Thymus (tissue), 11 donors: Measurements from ENCODE around the gene HIP1. TPM values are rescaled to one million over a fixed set of nuclear protein-coding genes. Genes with fewer than 3 reads are reported as not detected.

ENCODE experiments used
- DNase-seq, 9 donors: peaks; one replicate each; pipeline ENCODE4 v3.0.0-alpha.2; 2013; ENCODE audit warnings: low spot score in 9 of 9, low read depth in 6 of 9, missing footprints in 1 of 9
- H3K27ac ChIP-seq, 2 donors: one replicate each; pipeline ENCODE4 v1.5.1; 2013; ENCODE audit warnings: control low read depth in 1 of 2, low read depth in 1 of 2, low read length in 1 of 2, mild to moderate bottlenecking in 1 of 2, moderate library complexity in 1 of 2
- H3K27me3 ChIP-seq, 2 donors: one replicate each; pipeline ENCODE4 v1.5.1; 2013; ENCODE audit warnings: low read length in 1 of 2; ENCODE audit not compliant: control insufficient read depth in 2 of 2, insufficient read depth in 1 of 2
- H3K36me3 ChIP-seq, 2 donors: one replicate each; pipeline ENCODE4 v1.5.1; 2013; ENCODE audit warnings: low read length in 1 of 2, mild to moderate bottlenecking in 1 of 2, moderate library complexity in 1 of 2; ENCODE audit not compliant: control insufficient read depth in 2 of 2, insufficient read depth in 2 of 2
- H3K4me1 ChIP-seq, 2 donors: one replicate each; pipeline ENCODE4 v1.5.1; 2013; ENCODE audit warnings: low read length in 2 of 2; ENCODE audit not compliant: control insufficient read depth in 2 of 2, insufficient read depth in 2 of 2
- H3K4me3 ChIP-seq, 2 donors: one replicate each; pipeline ENCODE4 v1.5.1; 2013; ENCODE audit warnings: low read length in 2 of 2, control low read depth in 1 of 2, mild to moderate bottlenecking in 1 of 2
- H3K9me3 ChIP-seq, 2 donors: one replicate each; pipeline ENCODE4 v1.5.1; 2013; ENCODE audit warnings: low read length in 1 of 2, mild to moderate bottlenecking in 1 of 2; ENCODE audit not compliant: control insufficient read depth in 2 of 2, insufficient read depth in 1 of 2
- WGBS: extraction: QIAGEN DNeasy Blood & Tissue Kit; methylation state at CpG from one replicate; pipeline ENCODE4 v1.1.7; 2013; 5-methylcytosine and 5-hydroxymethylcytosine counted together
- polyA plus RNA-seq: library from polyadenylated mRNA; stranded (reverse); fragments of 200-250 nt; gene quantifications from one replicate; pipeline ENCODE4 v1.2.3, GENCODE V29; 2013
- total RNA-seq: library from RNA; stranded (reverse); fragments of 120-200 nt; gene quantifications from one replicate; pipeline ENCODE4 v1.2.4, GENCODE V29; 2013
- donor health status: healthy.

The HIP1 gene
- total and polyA plus RNA-seq, 2 donors: 3.3 to 3.5 TPM

DNA sequence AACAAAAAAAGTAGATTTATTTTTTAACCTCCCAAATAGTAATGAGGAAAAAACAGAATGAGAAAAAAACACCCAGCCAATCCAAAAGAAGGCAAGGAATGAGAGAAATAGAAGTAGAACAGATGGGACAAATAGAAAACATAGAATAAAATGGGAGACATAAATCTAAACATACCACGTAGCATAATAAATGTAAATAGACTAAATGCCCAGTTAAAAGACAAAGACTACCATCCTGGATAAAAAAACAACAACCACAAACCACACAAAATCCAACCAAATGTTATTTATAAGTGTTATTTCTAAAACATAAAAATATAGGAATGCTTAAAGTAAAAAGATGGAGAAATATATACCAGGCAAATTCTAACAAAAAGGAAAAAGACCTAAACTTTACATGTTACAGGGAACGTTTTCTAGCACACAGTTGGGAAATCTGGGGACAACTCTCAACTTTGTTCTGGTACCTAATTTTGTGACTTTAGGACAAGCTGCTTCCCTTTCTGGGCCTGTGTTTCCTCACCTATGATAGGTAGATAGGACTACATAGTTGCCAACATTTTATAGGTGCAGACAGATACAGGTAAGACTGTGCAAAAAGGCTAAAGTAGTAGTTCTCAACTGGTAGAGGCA, 148.3 kb downstream of the HIP1 start:
- Histone ChIP-seq H3K27me3 (no peaks in the 10 kb centered on the region), H3K9me3 (no peaks in the 10 kb centered on the region), H3K4me1 (no peaks in the 10 kb centered on the region), H3K4me3 (no peak overlapping the region), H3K27ac (no peak overlapping the region), H3K36me3 (no peaks in the 10 kb centered on the region)
- 98% methylated on average over 2 of the region's 2 CpGs for WGBS
- DNase-seq: no peak

DNA sequence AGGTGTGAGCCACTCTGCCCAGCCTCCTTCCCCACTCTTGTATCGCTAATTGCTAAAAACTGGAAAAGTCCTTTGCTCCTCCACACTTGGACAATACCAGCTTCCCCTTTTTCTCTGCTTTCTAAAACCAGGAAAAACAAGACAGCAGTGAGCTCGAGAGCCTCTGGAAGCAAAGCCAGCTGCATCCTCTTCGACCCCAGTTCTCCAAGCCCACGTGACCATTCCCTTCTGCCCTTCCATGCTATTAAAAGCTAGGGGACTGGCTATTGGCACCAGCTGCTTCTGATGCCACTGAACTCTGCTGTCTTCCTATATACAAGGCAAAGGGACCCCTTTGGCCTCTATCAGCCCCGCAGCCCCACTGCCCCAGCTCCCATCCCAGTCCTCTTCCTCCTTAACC, 154.4 kb downstream of the HIP1 start:
- Histone ChIP-seq H3K27me3 (no peaks in the 10 kb centered on the region), H3K9me3 (no peaks in the 10 kb centered on the region), H3K4me1 (no peaks in the 10 kb centered on the region), H3K36me3 (no peaks in the 10 kb centered on the region), H3K27ac (no peak overlapping the region), H3K4me3 (no peak overlapping the region)
- WGBS: 86% methylated on average over 5 of the region's 5 CpGs
- DNase-seq: no peak

DNA sequence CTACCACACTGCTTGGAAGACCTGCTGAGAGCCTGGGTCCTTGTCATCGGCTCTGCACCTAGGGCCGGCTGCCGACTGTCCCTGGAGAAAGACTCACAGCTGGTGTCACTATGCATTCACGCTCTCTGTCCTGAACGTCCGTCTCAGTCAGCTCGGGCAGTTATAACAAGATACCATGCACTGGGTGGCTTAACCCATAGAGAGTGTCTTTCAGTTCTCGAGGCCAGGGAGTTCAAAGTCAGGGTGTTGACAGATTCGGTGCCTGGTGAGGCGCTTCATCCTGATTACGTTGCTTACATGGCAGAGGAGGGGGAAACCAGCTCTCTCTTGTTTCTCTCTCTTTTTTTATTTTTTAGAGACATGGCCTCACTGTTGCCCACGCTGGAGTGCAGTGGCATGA, 155.5 kb downstream of the HIP1 start:
- no peak for DNase-seq
- Histone ChIP-seq H3K27me3 (no peaks in the 10 kb centered on the region), H3K9me3 (no peaks in the 10 kb centered on the region), H3K4me1 (no peaks in the 10 kb centered on the region), H3K4me3 (no peak overlapping the region), H3K36me3 (no peaks in the 10 kb centered on the region), H3K27ac (no peak overlapping the region)
- WGBS: 96% methylated on average over 12 of the region's 12 CpGs

GRCh38 chr7:75579899-75580298, 158.8 kb downstream of the HIP1 start:
- WGBS: 95% methylated on average over 6 of the region's 6 CpGs
- DNase-seq: no peak
- no peak overlapping the region for H3K4me3 ChIP-seq
- H3K4me1 ChIP-seq: no peaks in the 10 kb centered on the region
- H3K27ac ChIP-seq: no peak overlapping the region
- H3K9me3 ChIP-seq: no peaks in the 10 kb centered on the region
- H3K27me3 ChIP-seq: no peaks in the 10 kb centered on the region
- no peaks in the 10 kb centered on the region for H3K36me3 ChIP-seq

- no peaks in the 10 kb centered on the region for H3K36me3 ChIP-seq
- WGBS: 98% methylated on average over 7 of the region's 7 CpGs
Observed at GRCh38 chr7:75578081-75578480, 160.7 kb downstream of the HIP1 start.

GRCh38 chr7:75575488-75576121, 163.1 kb downstream of the HIP1 start:
- H3K36me3 ChIP-seq: no peaks in the 10 kb centered on the region
- H3K4me1 ChIP-seq: no peaks in the 10 kb centered on the region
- 94% methylated on average over 13 of the region's 13 CpGs for WGBS
- no peaks in the 10 kb centered on the region for H3K27me3 ChIP-seq
- no peak overlapping the region for H3K27ac ChIP-seq
- DNase-seq: no peak
- H3K4me3 ChIP-seq: no peak overlapping the region
- H3K9me3 ChIP-seq: no peaks in the 10 kb centered on the region

More at GRCh38 chr7:75578081-75578480, 160.7 kb downstream of the HIP1 start:
- DNase-seq: no peak
- Histone ChIP-seq H3K4me1 (no peaks in the 10 kb centered on the region), H3K4me3 (no peak overlapping the region), H3K27ac (no peak overlapping the region), H3K27me3 (no peaks in the 10 kb centered on the region), H3K9me3 (no peaks in the 10 kb centered on the region)

- no peak for DNase-seq
- no peak overlapping the region for H3K27ac ChIP-seq
- no peaks in the 10 kb centered on the region for H3K27me3 ChIP-seq
- no peaks in the 10 kb centered on the region for H3K36me3 ChIP-seq
- no peaks in the 10 kb centered on the region for H3K4me1 ChIP-seq
- H3K9me3 ChIP-seq: no peaks in the 10 kb centered on the region
- 95% methylated on average over 14 of the region's 14 CpGs for WGBS
- no peak overlapping the region for H3K4me3 ChIP-seq
Observed at GRCh38 chr7:75573477-75574019, 165.2 kb downstream of the HIP1 start.

GRCh38 chr7:75572814-75573213, 165.9 kb downstream of the HIP1 start:
- no peaks in the 10 kb centered on the region for H3K4me1 ChIP-seq
- no peaks in the 10 kb centered on the region for H3K27me3 ChIP-seq
- no peaks in the 10 kb centered on the region for H3K9me3 ChIP-seq
- DNase-seq: no peak
- H3K36me3 ChIP-seq: no peaks in the 10 kb centered on the region
- WGBS: 96% methylated on average over 11 of the region's 11 CpGs
- H3K4me3 ChIP-seq: no peak overlapping the region
- H3K27ac ChIP-seq: no peak overlapping the region

DNA sequence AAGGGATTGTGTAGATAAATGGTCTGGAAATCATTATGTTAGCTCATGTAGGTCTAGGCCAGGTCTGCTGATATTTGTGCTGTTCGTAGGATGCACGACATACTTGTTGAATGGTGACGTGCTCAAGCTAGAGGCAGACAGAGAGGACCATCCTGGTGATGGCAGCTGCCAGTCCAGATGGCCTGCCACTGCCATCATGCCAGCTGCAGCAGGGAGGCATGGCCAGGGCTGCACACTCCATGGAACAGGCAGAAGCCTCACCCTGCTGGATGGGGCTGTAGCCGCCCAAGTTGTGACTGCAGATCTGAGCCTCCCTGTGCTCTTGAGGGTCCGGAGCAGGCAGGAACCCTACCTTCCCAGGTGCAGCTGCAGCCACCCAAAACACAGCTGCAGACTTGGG, 166.3 kb downstream of the HIP1 start:
- H3K4me3 ChIP-seq: no peak overlapping the region
- no peaks in the 10 kb centered on the region for H3K4me1 ChIP-seq
- no peak overlapping the region for H3K27ac ChIP-seq
- 92% methylated on average over 5 of the region's 5 CpGs for WGBS
- H3K9me3 ChIP-seq: no peaks in the 10 kb centered on the region
- no peaks in the 10 kb centered on the region for H3K36me3 ChIP-seq
- no peak for DNase-seq
- H3K27me3 ChIP-seq: no peaks in the 10 kb centered on the region
